ENCODE measurements around the gene DNAJA2.

Gene DNAJA2

DNA sequence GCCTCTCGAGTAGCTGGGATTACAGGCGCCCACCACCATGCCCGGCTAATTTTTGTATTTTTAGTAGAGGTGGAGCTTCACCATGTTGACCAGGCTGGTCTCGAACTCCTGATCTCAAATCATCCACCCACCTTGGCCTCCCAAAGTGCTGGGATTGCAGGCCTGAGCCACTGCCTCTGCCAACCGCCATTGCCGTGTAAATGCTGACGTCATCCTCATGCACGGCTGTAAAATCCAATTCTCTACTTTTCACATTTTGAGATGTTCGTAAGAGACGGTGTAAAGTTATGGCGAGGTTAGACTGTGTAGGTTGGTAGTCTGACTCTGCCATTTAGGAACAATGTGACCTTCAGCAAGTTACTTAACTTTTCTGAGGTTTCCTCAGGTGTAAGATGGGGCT is 1.7 kb upstream of the DNAJA2 start:
- Histone ChIP-seq H3K4me3 (ENCODE audit: low read depth in 1 of 2, low read length in 2 of 2) (no peak overlapping the region), H3K4me1 (ENCODE audit: insufficient read depth, low read length) (peaks cover 18% of the 10 kb centered on the region), H3K27me3 (ENCODE audit: control insufficient read depth in 1 of 2, insufficient read depth in 2 of 2, low read length in 2 of 2) (no peaks in the 10 kb centered on the region), H3K27ac (ENCODE audit: low read depth, low read length) (no peak overlapping the region), H3K9ac (ENCODE audit: low read length) (no peak overlapping the region), H3K9me3 (ENCODE audit: low read length) (no peaks in the 10 kb centered on the region), H3K36me3 (ENCODE audit: insufficient read depth, low read length) (peaks cover 2% of the 10 kb centered on the region)

GRCh38 chr16:46974352-46974751 is 878 bp upstream of the DNAJA2 start:
- peak overlapping the region; percentile 99 for H3K27ac ChIP-seq (ENCODE audit: low read depth, low read length)
- H3K27me3 ChIP-seq (ENCODE audit: control insufficient read depth in 1 of 2, insufficient read depth in 2 of 2, low read length in 2 of 2) = no peaks in the 10 kb centered on the region
- H3K36me3 ChIP-seq (ENCODE audit: insufficient read depth, low read length) = peaks cover 6% of the 10 kb centered on the region
- H3K4me3 ChIP-seq (ENCODE audit: low read depth in 1 of 2, low read length in 2 of 2) = peak overlapping the region; percentile 76 to 90
- peak overlapping the region; percentile 57 for H3K9ac ChIP-seq (ENCODE audit: low read length)
- peaks cover 23% of the 10 kb centered on the region for H3K4me1 ChIP-seq (ENCODE audit: insufficient read depth, low read length)
- H3K9me3 ChIP-seq (ENCODE audit: low read length) = no peaks in the 10 kb centered on the region

GRCh38 chr16:46973996-46974324 is 486 bp upstream of the DNAJA2 start:
- H3K36me3 ChIP-seq (ENCODE audit: insufficient read depth, low read length) = peaks cover 10% of the 10 kb centered on the region
- H3K9ac ChIP-seq (ENCODE audit: low read length) = peak overlapping the region; percentile 57
- peak overlapping the region; percentile 99 for H3K27ac ChIP-seq (ENCODE audit: low read depth, low read length)
- no peaks in the 10 kb centered on the region for H3K9me3 ChIP-seq (ENCODE audit: low read length)
- no peaks in the 10 kb centered on the region for H3K27me3 ChIP-seq (ENCODE audit: control insufficient read depth in 1 of 2, insufficient read depth in 2 of 2, low read length in 2 of 2)
- H3K4me1 ChIP-seq (ENCODE audit: insufficient read depth, low read length) = peaks cover 23% of the 10 kb centered on the region
- H3K4me3 ChIP-seq (ENCODE audit: low read depth in 1 of 2, low read length in 2 of 2) = peak overlapping the region; percentile 76 to 90

GRCh38 chr16:46972429-46973206 is 856 bp downstream of the DNAJA2 start:
- no peaks in the 10 kb centered on the region for H3K27me3 ChIP-seq (ENCODE audit: control insufficient read depth in 1 of 2, insufficient read depth in 2 of 2, low read length in 2 of 2)
- H3K4me3 ChIP-seq (ENCODE audit: low read depth in 1 of 2, low read length in 2 of 2) = peak overlapping the region; percentile 76 to 90
- H3K9me3 ChIP-seq (ENCODE audit: low read length) = no peaks in the 10 kb centered on the region
- peak overlapping the region; percentile 74 for H3K9ac ChIP-seq (ENCODE audit: low read length)
- H3K27ac ChIP-seq (ENCODE audit: low read depth, low read length) = peak overlapping the region; percentile 97
- peaks cover 23% of the 10 kb centered on the region for H3K4me1 ChIP-seq (ENCODE audit: insufficient read depth, low read length)
- peaks cover 23% of the 10 kb centered on the region for H3K36me3 ChIP-seq (ENCODE audit: insufficient read depth, low read length)

- Histone ChIP-seq H3K27ac (ENCODE audit: low read depth, low read length) (no peak overlapping the region), H3K9me3 (ENCODE audit: low read length) (no peaks in the 10 kb centered on the region), H3K4me3 (ENCODE audit: low read depth in 1 of 2, low read length in 2 of 2) (no peak overlapping the region), H3K36me3 (ENCODE audit: insufficient read depth, low read length) (peaks cover 37% of the 10 kb centered on the region), H3K27me3 (ENCODE audit: control insufficient read depth in 1 of 2, insufficient read depth in 2 of 2, low read length in 2 of 2) (no peaks in the 10 kb centered on the region), H3K4me1 (ENCODE audit: insufficient read depth, low read length) (peaks cover 23% of the 10 kb centered on the region), H3K9ac (ENCODE audit: low read length) (no peak overlapping the region)
Observed at GRCh38 chr16:46971271-46971670, 2.2 kb downstream of the DNAJA2 start.

GRCh38 chr16:46970089-46970488 is 3.4 kb downstream of the DNAJA2 start:
- no peak overlapping the region for H3K27ac ChIP-seq (ENCODE audit: low read depth, low read length)
- H3K9me3 ChIP-seq (ENCODE audit: low read length) = no peaks in the 10 kb centered on the region
- H3K4me3 ChIP-seq (ENCODE audit: low read depth in 1 of 2, low read length in 2 of 2) = no peak overlapping the region
- H3K4me1 ChIP-seq (ENCODE audit: insufficient read depth, low read length) = peaks cover 23% of the 10 kb centered on the region
- no peaks in the 10 kb centered on the region for H3K27me3 ChIP-seq (ENCODE audit: control insufficient read depth in 1 of 2, insufficient read depth in 2 of 2, low read length in 2 of 2)
- H3K36me3 ChIP-seq (ENCODE audit: insufficient read depth, low read length) = peaks cover 44% of the 10 kb centered on the region
- H3K9ac ChIP-seq (ENCODE audit: low read length) = no peak overlapping the region

- no peak overlapping the region for H3K27ac ChIP-seq (ENCODE audit: low read depth, low read length)
- H3K9ac ChIP-seq (ENCODE audit: low read length) = no peak overlapping the region
- peaks cover 18% of the 10 kb centered on the region for H3K4me1 ChIP-seq (ENCODE audit: insufficient read depth, low read length)
- H3K4me3 ChIP-seq (ENCODE audit: low read depth in 1 of 2, low read length in 2 of 2) = no peak overlapping the region
- H3K36me3 ChIP-seq (ENCODE audit: insufficient read depth, low read length) = peaks cover 65% of the 10 kb centered on the region
- H3K9me3 ChIP-seq (ENCODE audit: low read length) = no peaks in the 10 kb centered on the region
- no peaks in the 10 kb centered on the region for H3K27me3 ChIP-seq (ENCODE audit: control insufficient read depth in 1 of 2, insufficient read depth in 2 of 2, low read length in 2 of 2)
Observed at GRCh38 chr16:46968063-46968435, 5.4 kb downstream of the DNAJA2 start.

DNA sequence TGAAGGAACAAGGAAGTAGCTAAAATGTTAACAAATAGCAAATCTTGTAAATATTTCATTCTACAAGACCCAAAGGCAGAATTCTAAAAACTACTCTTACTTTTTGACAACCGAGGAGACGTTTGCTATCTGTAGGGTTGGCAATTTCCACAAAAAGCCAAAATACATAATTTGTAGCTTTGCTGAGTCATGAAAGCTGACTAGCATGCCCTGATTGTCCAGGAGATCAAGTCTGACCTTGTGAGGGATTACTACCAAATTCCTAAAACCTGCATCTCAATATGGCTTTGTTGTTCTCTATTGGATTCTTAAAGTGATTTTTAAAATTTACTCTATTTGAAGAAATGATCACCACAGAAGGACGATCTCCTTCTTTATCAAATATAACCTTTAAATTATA is 10.8 kb downstream of the DNAJA2 start:
- no peak overlapping the region for H3K27ac ChIP-seq (ENCODE audit: low read depth, low read length)
- peaks cover 72% of the 10 kb centered on the region for H3K36me3 ChIP-seq (ENCODE audit: insufficient read depth, low read length)
- H3K9me3 ChIP-seq (ENCODE audit: low read length) = no peaks in the 10 kb centered on the region
- H3K27me3 ChIP-seq (ENCODE audit: control insufficient read depth in 1 of 2, insufficient read depth in 2 of 2, low read length in 2 of 2) = no peaks in the 10 kb centered on the region
- peaks cover 13% of the 10 kb centered on the region for H3K4me1 ChIP-seq (ENCODE audit: insufficient read depth, low read length)
- H3K4me3 ChIP-seq (ENCODE audit: low read depth in 1 of 2, low read length in 2 of 2) = no peak overlapping the region
- H3K9ac ChIP-seq (ENCODE audit: low read length) = no peak overlapping the region

DNA sequence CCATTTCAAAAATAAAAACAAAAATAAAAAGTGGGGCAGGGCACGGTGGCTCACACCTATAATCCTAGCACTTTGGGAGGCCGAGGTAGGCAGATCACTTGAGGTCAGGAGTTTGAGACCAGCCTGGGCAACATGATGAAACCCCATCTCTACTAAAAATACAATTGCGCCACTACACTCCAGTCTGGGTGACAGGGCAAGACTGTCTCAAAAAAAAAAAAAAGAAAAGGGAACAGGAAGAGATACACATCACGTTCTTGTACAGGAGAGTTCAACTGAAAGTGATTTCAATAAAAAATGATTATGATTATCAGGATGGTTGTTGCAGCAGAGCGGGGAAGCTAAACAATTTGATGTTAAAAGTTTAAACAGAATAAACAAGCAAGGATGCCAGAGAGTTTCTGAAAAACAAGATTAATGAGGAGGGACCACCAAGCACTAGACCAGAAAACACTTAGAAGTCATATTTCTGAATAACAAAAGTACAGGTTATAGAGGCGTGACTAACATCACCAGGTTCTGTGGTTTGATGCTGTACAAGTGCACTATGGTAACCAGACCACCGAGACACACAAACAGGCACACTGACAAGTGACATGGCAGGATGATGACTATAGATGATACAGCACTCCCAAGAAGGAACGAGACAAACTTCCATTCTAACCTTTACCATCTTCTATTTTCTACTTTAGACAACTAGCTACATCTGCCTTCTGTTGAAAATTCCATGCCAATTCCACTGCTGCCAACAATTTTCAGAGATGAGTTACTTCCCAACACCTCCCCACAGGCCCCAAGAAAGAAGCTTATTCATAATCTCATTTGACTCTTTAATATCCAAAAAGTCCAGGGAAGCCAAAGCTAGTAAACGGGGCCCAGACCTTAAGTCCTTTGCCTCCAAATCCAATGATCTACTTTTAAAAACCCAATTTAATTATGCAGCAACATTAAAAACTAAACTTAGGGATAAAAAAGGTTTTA is 11.8 kb downstream of the DNAJA2 start:
- H3K4me1 ChIP-seq (ENCODE audit: insufficient read depth, low read length) = peaks cover 13% of the 10 kb centered on the region
- no peak overlapping the region for H3K4me3 ChIP-seq (ENCODE audit: low read depth in 1 of 2, low read length in 2 of 2)
- no peaks in the 10 kb centered on the region for H3K9me3 ChIP-seq (ENCODE audit: low read length)
- H3K27ac ChIP-seq (ENCODE audit: low read depth, low read length) = no peak overlapping the region
- H3K36me3 ChIP-seq (ENCODE audit: insufficient read depth, low read length) = peaks cover 72% of the 10 kb centered on the region
- no peak overlapping the region for H3K9ac ChIP-seq (ENCODE audit: low read length)
- no peaks in the 10 kb centered on the region for H3K27me3 ChIP-seq (ENCODE audit: control insufficient read depth in 1 of 2, insufficient read depth in 2 of 2, low read length in 2 of 2)

GRCh38 chr16:46954562-46954961 is 18.9 kb downstream of the DNAJA2 start:
- Histone ChIP-seq H3K4me1 (ENCODE audit: insufficient read depth, low read length) (no peaks in the 10 kb centered on the region), H3K36me3 (ENCODE audit: insufficient read depth, low read length) (peaks cover 44% of the 10 kb centered on the region), H3K4me3 (ENCODE audit: low read depth in 1 of 2, low read length in 2 of 2) (no peak overlapping the region), H3K9me3 (ENCODE audit: low read length) (no peaks in the 10 kb centered on the region), H3K27ac (ENCODE audit: low read depth, low read length) (no peak overlapping the region), H3K27me3 (ENCODE audit: control insufficient read depth in 1 of 2, insufficient read depth in 2 of 2, low read length in 2 of 2) (no peaks in the 10 kb centered on the region), H3K9ac (ENCODE audit: low read length) (no peak overlapping the region)

DNA sequence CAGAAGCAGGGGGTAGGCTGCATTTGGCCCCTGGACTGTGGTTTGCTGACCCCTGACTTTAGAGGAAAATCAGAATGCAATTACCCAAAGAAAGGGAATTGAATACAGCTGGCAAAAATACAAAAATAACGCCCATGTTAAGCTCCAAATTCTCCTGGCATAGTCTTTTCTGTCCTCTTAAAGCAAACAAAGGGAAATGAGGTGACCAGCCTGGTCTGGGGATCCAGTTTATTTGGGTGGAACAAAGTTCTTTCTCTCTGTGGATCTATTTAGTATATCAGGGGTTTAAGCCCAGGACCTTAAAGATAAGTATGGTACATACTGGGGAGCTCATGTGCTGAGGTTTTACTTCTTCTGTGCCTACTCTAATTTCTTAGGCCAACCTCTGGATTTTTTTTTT is 23.5 kb downstream of the DNAJA2 start:
- no peaks in the 10 kb centered on the region for H3K4me1 ChIP-seq (ENCODE audit: insufficient read depth, low read length)
- peaks cover 5% of the 10 kb centered on the region for H3K36me3 ChIP-seq (ENCODE audit: insufficient read depth, low read length)
- H3K27me3 ChIP-seq (ENCODE audit: control insufficient read depth in 1 of 2, insufficient read depth in 2 of 2, low read length in 2 of 2) = no peaks in the 10 kb centered on the region
- H3K27ac ChIP-seq (ENCODE audit: low read depth, low read length) = no peak overlapping the region
- H3K9me3 ChIP-seq (ENCODE audit: low read length) = no peaks in the 10 kb centered on the region
- no peak overlapping the region for H3K9ac ChIP-seq (ENCODE audit: low read length)
- no peak overlapping the region for H3K4me3 ChIP-seq (ENCODE audit: low read depth in 1 of 2, low read length in 2 of 2)

All from muscle layer of colon (tissue), 2 donors.